HEK293 (cell line): ENCODE measurements around the gene KIF22.
A peak's percentile ranks its signal among the peaks of the same experiment; 100 is the strongest.

ENCODE experiments used
- CTCF ChIA-PET: fragments of 350-600 bp; formaldehyde crosslinking; extraction: SDS; loops from one replicate; lab custom pipeline; 2021; ENCODE audit warnings: antibody characterized with exemption; lab: Yijun Ruan, JAX
- POLR2A ChIA-PET: fragments of 300-600 bp; formaldehyde crosslinking; extraction: SDS; loops from one replicate; lab custom pipeline; 2020; ENCODE audit warnings: antibody characterized with exemption, inconsistent platforms; lab: Yijun Ruan, JAX
- H3K27ac ChIP-seq: fragments of 200-500 bp; sonication (Bioruptor generic); 2 replicates; pipeline ENCODE4 v1.5.1; 2014; ENCODE audit warnings: low read depth, low read length, control low read depth, inconsistent platforms; ENCODE audit errors: extremely low read depth
- H3K36me3 ChIP-seq, 2 experiments: fragments of 200-500 bp in 1 of 2; sonication (Bioruptor generic) in 1 of 2; 1 replicate in 1 of 2; 2 replicates in 1 of 2; pipeline ENCODE4 v1.5.1; 2014 to 2017; ENCODE audit warnings: inconsistent platforms in 2 of 2, low read length in 2 of 2; ENCODE audit not compliant: control insufficient read depth in 2 of 2, insufficient read depth in 1 of 2
- H3K4me1 ChIP-seq: fragments of 200-500 bp; sonication (Bioruptor generic); 2 replicates; pipeline ENCODE4 v1.5.1; 2014; ENCODE audit warnings: mild to moderate bottlenecking, low read length, inconsistent platforms; ENCODE audit not compliant: control insufficient read depth, insufficient read depth
- H3K4me3 ChIP-seq: 2 replicates; pipeline ENCODE4 v1.5.1; 2011; ENCODE audit warnings: low read depth, mild to moderate bottlenecking, control low read depth, low read length, moderate library complexity
- H3K9me3 ChIP-seq: fragments of 200-500 bp; sonication (Bioruptor generic); 2 replicates; pipeline ENCODE4 v1.5.1; 2014; ENCODE audit warnings: low read depth, low read length, inconsistent platforms; ENCODE audit not compliant: control insufficient read depth, insufficient read depth
- HIC1 ChIP-seq: fragments of 450-650 bp; formaldehyde crosslinking; IDR thresholded peaks from 2 replicates; pipeline ENCODE4 v1.5.1; 2016; ENCODE audit warnings: missing biosample characterization, missing genetic modification characterization
- MYNN ChIP-seq: fragments of 450-650 bp; formaldehyde crosslinking; IDR thresholded peaks from 2 replicates; pipeline ENCODE4 v1.5.1; 2016; ENCODE audit warnings: missing biosample characterization, missing genetic modification characterization, borderline replicate concordance
- PATZ1 ChIP-seq: fragments of 450-650 bp; formaldehyde crosslinking; IDR thresholded peaks from 2 replicates; pipeline ENCODE4 v1.5.1; 2016; ENCODE audit warnings: missing biosample characterization, missing genetic modification characterization
- ZBTB10 ChIP-seq: fragments of 450-650 bp; formaldehyde crosslinking; IDR thresholded peaks from 2 replicates; pipeline ENCODE4 v1.5.1; 2016; ENCODE audit warnings: missing biosample characterization, missing genetic modification characterization
- ZBTB17 ChIP-seq: fragments of 450-650 bp; formaldehyde crosslinking; IDR thresholded peaks from 2 replicates; pipeline ENCODE4 v1.5.1; 2016; ENCODE audit warnings: missing biosample characterization, missing genetic modification characterization
- ZIC2 ChIP-seq: fragments of 450-650 bp; formaldehyde crosslinking; IDR thresholded peaks from 2 replicates; pipeline ENCODE4 v1.5.1; 2016; ENCODE audit warnings: missing biosample characterization, missing genetic modification characterization
- ZNF133 ChIP-seq: fragments of 450-650 bp; formaldehyde crosslinking; IDR thresholded peaks from 2 replicates; pipeline ENCODE4 v1.5.1; 2016; ENCODE audit warnings: missing biosample characterization, missing genetic modification characterization
- ZNF2 ChIP-seq: fragments of 450-650 bp; formaldehyde crosslinking; IDR thresholded peaks from 2 replicates; pipeline ENCODE4 v1.5.1; 2016; ENCODE audit warnings: missing biosample characterization, missing genetic modification characterization
- ZNF211 ChIP-seq: fragments of 450-650 bp; formaldehyde crosslinking; IDR thresholded peaks from 2 replicates; pipeline ENCODE4 v1.5.1; 2016; ENCODE audit warnings: low read depth, missing biosample characterization, missing genetic modification characterization
- ZNF248 ChIP-seq: fragments of 450-650 bp; formaldehyde crosslinking; IDR thresholded peaks from 2 replicates; pipeline ENCODE4 v1.5.1; 2017; ENCODE audit warnings: missing biosample characterization, missing genetic modification characterization
- ZNF341 ChIP-seq: fragments of 450-650 bp; formaldehyde crosslinking; IDR thresholded peaks from 2 replicates; pipeline ENCODE4; 2016; ENCODE audit warnings: low read depth, missing biosample characterization, missing genetic modification characterization
- ZNF350 ChIP-seq: fragments of 450-650 bp; formaldehyde crosslinking; IDR thresholded peaks from 2 replicates; pipeline ENCODE4 v1.5.0; 2017; ENCODE audit warnings: missing biosample characterization, mild to moderate bottlenecking, missing genetic modification characterization
- ZNF362 ChIP-seq: fragments of 450-650 bp; formaldehyde crosslinking; IDR thresholded peaks from 2 replicates; pipeline ENCODE4 v1.5.1; 2016; ENCODE audit warnings: missing biosample characterization, missing genetic modification characterization
- ZNF510 ChIP-seq: fragments of 450-650 bp; formaldehyde crosslinking; IDR thresholded peaks from 2 replicates; pipeline ENCODE4 v1.5.1; 2018; ENCODE audit warnings: mild to moderate bottlenecking, missing genetic modification characterization, missing biosample characterization; ENCODE audit not compliant: insufficient replicate concordance
- ZNF521 ChIP-seq: fragments of 450-650 bp; formaldehyde crosslinking; IDR thresholded peaks from 2 replicates; pipeline ENCODE4 v1.5.1; 2017; ENCODE audit warnings: missing biosample characterization, mild to moderate bottlenecking, missing genetic modification characterization
- ZNF677 ChIP-seq: fragments of 450-650 bp; IDR thresholded peaks from 2 replicates; pipeline ENCODE4 v1.5.0; 2018; ENCODE audit warnings: missing biosample characterization, mild to moderate bottlenecking, missing genetic modification characterization, moderate library complexity
- ZNF843 ChIP-seq: fragments of 450-650 bp; formaldehyde crosslinking; IDR thresholded peaks from 2 replicates; pipeline ENCODE4 v1.5.1; 2016; ENCODE audit warnings: missing biosample characterization, missing genetic modification characterization

The KIF22 gene

GRCh38 chr16:29849505-29849904, 59.0 kb downstream of the KIF22 start (continued):
- TF ChIP-seq ZNF677 (tag by site-specific recombination) (no peak), ZNF362 (tag by site-specific recombination) (peak; percentile 68; the same call in 1 of the 2 replicates), ZNF510 (no peak), ZNF341 (tag by site-specific recombination) (peak; percentile 78), ZBTB17 (0 out of 2 replicates have a peak, but pooled peaks have one; percentile 23), ZNF843 (tag by site-specific recombination) (no peak), ZNF133 (tag by site-specific recombination) (no peak), ZNF248 (tag by site-specific recombination) (no peak), ZIC2 (tag by site-specific recombination) (no peak), ZNF350 (no peak), PATZ1 (no peak), ZNF211 (no peak), HIC1 (tag by site-specific recombination) (no peak)

GRCh38 chr16:29850998-29851397, 60.4 kb downstream of the KIF22 start:
- CTCF ChIA-PET, result interaction anchor here (0.5 to 5.0 kb wide), 4 partner anchors 8 to 95 kb away, joined by 3 to 74 read pairs (median 32); partner anchors contain the start of genes MVP and PAGR1
- TF ChIP-seq ZBTB10 (tag by site-specific recombination) (no peak), ZBTB17 (0 out of 2 replicates have a peak, but pooled peaks have one; percentile 2)
- TF ChIP-seq, all 188 proteins: peak for 1
- Histone ChIP-seq H3K27ac (no peak overlapping the region), H3K4me1 (no peaks in the 10 kb centered on the region), H3K4me3 (no peak overlapping the region), H3K36me3 (peaks cover 0 to 7% of the 10 kb centered on the region in 2 experiments; a peak in 1 of 3 replicates), H3K9me3 (no peaks in the 10 kb centered on the region)
- POLR2A ChIA-PET, result interaction anchor here (0.6 kb wide), 1 partner anchor 858 kb away, joined by 5 read pairs; no protein-coding TSS in a partner anchor

GRCh38 chr16:29852654-29853053, 62.1 kb downstream of the KIF22 start:
- H3K4me1 ChIP-seq, result no peaks in the 10 kb centered on the region

More at GRCh38 chr16:29852654-29853053, 62.1 kb downstream of the KIF22 start:
- ChIA-PET CTCF (interaction anchor here (0.6 to 1.5 kb wide), 5 partner anchors 34 to 1068 kb away, joined by 3 to 4 read pairs (median 3); partner anchors contain the start of gene TLCD3B), POLR2A (interaction anchor here (2.1 kb wide), 1 partner anchor 37 kb away, joined by 11 read pairs; the partner anchor contains the start of gene PAGR1)
- Histone ChIP-seq H3K4me3 (no peak overlapping the region), H3K27ac (no peak overlapping the region), H3K9me3 (no peaks in the 10 kb centered on the region), H3K36me3 (peaks cover 0 to under 1% of the 10 kb centered on the region in 2 experiments; a peak in 2 of 3 replicates)
- TF ChIP-seq ZNF2 (no peak), ZNF521 (tag by site-specific recombination) (no peak), ZBTB17 (0 out of 2 replicates have a peak, but pooled peaks have one; percentile 33), MYNN (tag by site-specific recombination) (no peak)
